ENCODE measurements around the gene FAM163B. TPM values are rescaled to one million over a fixed set of nuclear protein-coding genes. Genes with fewer than 3 reads are reported as not detected.

Gene FAM163B
- total RNA-seq, 4 donors from 2014 or later = not detected

DNA sequence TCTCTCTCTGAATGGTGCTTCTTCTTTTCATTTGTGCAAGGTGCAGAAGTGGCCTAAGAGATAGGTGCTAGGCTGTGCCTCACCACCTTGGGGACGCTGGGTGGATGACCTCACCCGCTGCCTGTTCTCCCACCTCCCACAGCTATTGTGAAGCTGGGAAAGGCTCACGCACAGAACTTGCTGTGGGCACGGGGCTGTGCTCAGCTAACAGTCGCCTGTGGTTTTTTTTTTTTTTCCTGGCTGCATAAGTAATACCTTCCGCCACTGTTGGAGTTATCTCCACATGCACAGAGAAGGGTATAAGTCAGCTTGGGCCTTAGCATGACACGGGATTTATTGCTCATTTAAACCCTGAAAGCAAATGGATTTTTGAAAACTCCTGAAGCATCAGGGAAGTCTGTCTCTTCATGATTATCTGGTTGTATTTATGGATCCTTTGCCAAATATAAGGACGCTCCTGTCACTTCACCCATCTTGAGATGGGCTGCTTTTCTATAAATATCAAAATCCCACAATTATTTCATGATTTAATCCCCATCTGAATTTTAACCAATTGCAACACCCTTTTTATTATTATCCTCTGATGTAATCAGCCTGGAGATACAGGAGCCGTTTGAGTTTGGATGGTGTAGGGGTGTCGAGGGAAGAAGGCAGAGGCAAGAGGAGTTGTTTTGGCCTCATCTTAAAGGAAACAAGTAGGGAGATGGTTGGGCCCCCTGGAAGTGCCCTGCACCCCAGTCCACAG is 36.0 kb upstream of the FAM163B start:
- no peak for DNase-seq
- no peaks in the 10 kb centered on the region for H3K36me3 ChIP-seq
- no peaks in the 10 kb centered on the region for H3K27me3 ChIP-seq
- H3K9me3 ChIP-seq = no peaks in the 10 kb centered on the region
- H3K4me3 ChIP-seq = no peak overlapping the region
- H3K27ac ChIP-seq = no peak overlapping the region
- H3K4me1 ChIP-seq = no peaks in the 10 kb centered on the region
- no peak for TF ChIP-seq POLR2A (IDR thresholded peaks at IDR 0.05)

DNA sequence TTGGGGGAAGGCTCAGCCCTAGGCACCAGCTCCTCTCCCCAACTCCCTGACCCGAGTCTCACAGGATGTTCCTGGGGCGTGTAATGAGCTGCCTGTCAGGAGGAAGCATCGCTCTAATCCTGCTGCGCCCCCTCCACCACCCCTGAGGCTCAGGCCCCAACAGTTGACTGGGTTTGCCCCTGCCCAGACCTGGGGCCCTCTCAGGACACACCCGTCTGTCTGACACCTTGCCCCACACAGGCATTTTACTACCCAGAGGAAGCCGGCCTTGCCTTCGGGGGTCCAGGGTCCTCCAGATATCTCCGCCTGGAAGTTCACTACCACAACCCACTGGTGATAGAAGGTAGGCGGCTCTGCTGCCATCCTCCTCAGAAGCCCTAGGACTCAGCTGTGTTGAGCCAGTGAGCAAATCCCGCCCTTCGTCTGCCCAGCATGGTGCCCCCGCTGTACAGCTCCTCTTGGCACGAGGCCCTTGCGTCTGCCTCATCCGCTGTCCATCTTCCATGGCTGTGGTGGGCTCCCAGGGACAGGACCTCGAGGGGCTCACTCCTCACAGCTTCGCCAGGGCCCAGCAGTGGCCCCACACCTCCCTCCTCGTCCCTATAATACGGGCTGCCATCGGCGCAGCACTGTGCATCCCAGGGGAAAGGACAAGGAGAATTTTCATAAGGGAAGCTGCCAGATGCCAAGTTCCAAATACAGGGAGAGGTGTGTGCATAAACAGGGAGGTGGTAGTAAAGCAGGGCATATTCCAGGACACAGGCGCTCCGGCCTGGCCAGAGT is 35.0 kb upstream of the FAM163B start:
- Histone ChIP-seq H3K4me1 (no peaks in the 10 kb centered on the region), H3K27me3 (no peaks in the 10 kb centered on the region), H3K4me3 (no peak overlapping the region), H3K36me3 (no peaks in the 10 kb centered on the region), H3K9me3 (no peaks in the 10 kb centered on the region), H3K27ac (no peak overlapping the region)
- no peak for DNase-seq
- no peak for TF ChIP-seq POLR2A (IDR thresholded peaks at IDR 0.05)
- TF ChIP-seq, protein P1, sequence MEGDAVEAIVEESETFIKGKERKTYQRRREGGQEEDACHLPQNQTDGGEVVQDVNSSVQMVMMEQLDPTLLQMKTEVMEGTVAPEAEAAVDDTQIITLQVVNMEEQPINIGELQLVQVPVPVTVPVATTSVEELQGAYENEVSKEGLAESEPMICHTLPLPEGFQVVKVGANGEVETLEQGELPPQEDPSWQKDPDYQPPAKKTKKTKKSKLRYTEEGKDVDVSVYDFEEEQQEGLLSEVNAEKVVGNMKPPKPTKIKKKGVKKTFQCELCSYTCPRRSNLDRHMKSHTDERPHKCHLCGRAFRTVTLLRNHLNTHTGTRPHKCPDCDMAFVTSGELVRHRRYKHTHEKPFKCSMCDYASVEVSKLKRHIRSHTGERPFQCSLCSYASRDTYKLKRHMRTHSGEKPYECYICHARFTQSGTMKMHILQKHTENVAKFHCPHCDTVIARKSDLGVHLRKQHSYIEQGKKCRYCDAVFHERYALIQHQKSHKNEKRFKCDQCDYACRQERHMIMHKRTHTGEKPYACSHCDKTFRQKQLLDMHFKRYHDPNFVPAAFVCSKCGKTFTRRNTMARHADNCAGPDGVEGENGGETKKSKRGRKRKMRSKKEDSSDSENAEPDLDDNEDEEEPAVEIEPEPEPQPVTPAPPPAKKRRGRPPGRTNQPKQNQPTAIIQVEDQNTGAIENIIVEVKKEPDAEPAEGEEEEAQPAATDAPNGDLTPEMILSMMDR (IDR thresholded peaks at IDR 0.05) = no peak

DNA sequence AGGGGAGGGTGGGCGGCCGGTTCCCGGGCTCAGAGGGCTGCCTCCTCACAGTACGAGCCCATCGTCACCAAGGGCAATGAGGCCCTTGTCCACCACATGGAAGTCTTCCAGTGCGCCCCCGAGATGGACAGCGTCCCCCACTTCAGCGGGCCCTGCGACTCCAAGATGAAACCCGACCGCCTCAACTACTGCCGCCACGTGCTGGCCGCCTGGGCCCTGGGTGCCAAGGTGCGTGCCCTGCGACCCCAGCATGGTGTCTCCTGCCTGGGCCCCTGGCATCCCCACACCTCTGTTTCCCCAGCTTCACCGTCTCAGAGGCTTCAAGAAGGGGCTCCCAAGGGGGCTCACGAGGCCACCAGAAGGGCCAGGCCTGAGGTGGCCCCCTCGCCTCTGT is 34.2 kb upstream of the FAM163B start:
- Histone ChIP-seq H3K4me3 (no peak overlapping the region), H3K27me3 (no peaks in the 10 kb centered on the region), H3K9me3 (no peaks in the 10 kb centered on the region), H3K4me1 (no peaks in the 10 kb centered on the region), H3K27ac (no peak overlapping the region), H3K36me3 (no peaks in the 10 kb centered on the region)
- no peak for DNase-seq
- TF ChIP-seq POLR2A (IDR thresholded peaks at IDR 0.05) = no peak
- TF ChIP-seq, protein P1 (IDR thresholded peaks at IDR 0.05) = no peak

DNA sequence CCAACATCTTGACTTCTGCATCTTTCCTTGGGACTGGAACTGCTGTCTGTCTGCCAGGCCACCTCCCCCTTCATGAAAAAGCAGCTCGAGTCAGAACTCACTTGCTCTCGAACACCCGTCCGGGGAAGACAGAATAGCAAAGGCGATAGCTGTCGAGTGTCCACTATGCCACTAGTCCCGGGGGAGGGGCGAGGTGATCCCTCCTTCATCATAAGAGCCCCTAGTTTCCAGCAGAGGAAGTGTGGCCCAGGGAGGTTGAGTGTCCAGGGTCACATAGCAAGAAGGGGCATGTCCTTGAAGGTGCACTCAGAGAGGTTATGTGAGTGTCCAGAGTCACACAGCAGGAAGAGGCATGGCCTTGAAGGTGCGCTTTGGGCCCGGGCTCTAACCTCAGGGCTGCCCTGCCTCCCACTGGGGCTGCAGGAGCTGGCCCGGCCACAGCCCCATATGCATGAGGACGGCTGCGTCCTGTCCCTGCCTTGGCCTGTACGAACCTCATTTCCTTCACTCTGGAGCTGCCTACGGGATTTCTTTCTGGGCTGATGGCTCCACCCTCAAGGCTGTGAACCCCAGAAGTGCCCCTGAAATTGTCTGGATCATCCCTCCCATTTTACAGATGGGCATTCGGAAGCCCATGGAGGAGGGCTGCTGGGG is 33.6 kb upstream of the FAM163B start:
- TF ChIP-seq POLR2A (IDR thresholded peaks at IDR 0.05) = no peak
- TF ChIP-seq, protein P1 (IDR thresholded peaks at IDR 0.05) = no peak

DNA sequence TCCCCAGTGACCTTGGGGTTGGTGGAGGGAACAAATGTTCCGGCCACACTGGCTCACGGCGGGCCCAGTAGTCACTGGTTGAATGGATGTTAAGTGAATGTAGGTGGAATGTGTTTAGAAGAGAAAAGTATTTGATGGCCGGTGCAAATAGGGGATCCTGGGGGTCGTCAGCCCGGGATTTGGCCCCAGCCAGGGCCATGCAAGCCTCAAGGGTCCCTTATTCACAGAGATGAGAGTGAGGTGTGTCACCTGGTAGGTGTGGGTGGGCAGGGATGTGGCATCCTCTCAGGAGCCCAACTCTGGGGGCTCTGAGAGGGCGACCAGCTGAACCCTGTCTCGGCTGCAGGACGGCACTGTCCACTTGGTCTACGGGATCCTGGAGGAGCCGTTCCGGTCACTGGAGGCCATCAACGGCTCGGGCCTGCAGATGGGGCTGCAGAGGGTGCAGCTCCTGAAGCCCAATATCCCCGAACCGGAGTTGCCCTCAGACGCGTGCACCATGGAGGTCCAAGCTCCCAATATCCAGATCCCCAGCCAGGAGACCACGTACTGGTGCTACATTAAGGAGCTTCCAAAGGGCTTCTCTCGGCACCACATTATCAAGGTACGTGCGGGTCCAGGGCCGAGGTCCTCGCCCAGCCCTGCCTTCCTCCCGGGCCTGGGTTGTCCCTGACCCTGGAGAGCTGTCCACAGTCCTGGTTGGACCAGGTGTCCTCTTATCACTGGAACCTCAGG is 32.8 kb upstream of the FAM163B start:
- no peak for TF ChIP-seq POLR2A (IDR thresholded peaks at IDR 0.05)
- TF ChIP-seq, protein P1 (IDR thresholded peaks at IDR 0.05) = no peak
- DNase-seq = no peak

More for the DNA sequence above, 33.6 kb upstream of the FAM163B start:
- H3K9me3 ChIP-seq = no peaks in the 10 kb centered on the region
- no peak overlapping the region for H3K27ac ChIP-seq
- no peaks in the 10 kb centered on the region for H3K27me3 ChIP-seq
- no peaks in the 10 kb centered on the region for H3K36me3 ChIP-seq
- no peaks in the 10 kb centered on the region for H3K4me1 ChIP-seq
- no peak overlapping the region for H3K4me3 ChIP-seq
- no peak for DNase-seq

More for the DNA sequence above, 32.8 kb upstream of the FAM163B start:
- Histone ChIP-seq H3K27ac (no peak overlapping the region), H3K4me3 (no peak overlapping the region), H3K36me3 (no peaks in the 10 kb centered on the region), H3K9me3 (no peaks in the 10 kb centered on the region), H3K27me3 (no peaks in the 10 kb centered on the region), H3K4me1 (no peaks in the 10 kb centered on the region)
